Activated CD8-positive, alpha-beta T cell treated with anti-CD3 and anti-CD28 coated beads, Interleukin-2, amount 10 ng/mL, durations not matched to agents 7 days and 5 days (primary cell): Measurements from ENCODE around the gene ZNF341. TPM values are rescaled to one million over a fixed set of nuclear protein-coding genes. Genes with fewer than 3 reads are reported as not detected.

Experiments used
- ATAC-seq: fragments of 150-1000 bp; cut with Tn5 transposase; one replicate; pipeline ENCODE4 v1.10.0; 2021; ENCODE audit warnings: moderate library complexity
- CTCF ChIA-PET: fragments of 350-600 bp; sonication (Branson Sonifier 250); formaldehyde crosslinking; loops from one replicate; lab custom pipeline; 2021; ENCODE audit warnings: antibody characterized with exemption; lab: Charles Lee
- POLR2A ChIA-PET: fragments of 350-600 bp; sonication (Branson Sonifier 250); formaldehyde crosslinking; loops from one replicate; lab custom pipeline; 2021; ENCODE audit warnings: antibody characterized with exemption; lab: Charles Lee
- DNase-seq: peaks from one replicate; pipeline ENCODE4 v3.0.0-alpha.2; 2020
- H3K27ac Mint-ChIP-seq: one replicate; pipeline ENCODE4 v1.8.0; 2021; ENCODE audit warnings: mild to moderate bottlenecking, mixed read lengths
- H3K27me3 Mint-ChIP-seq: one replicate; pipeline ENCODE4 v1.8.0; 2021; ENCODE audit warnings: low read depth, mixed read lengths
- H3K36me3 Mint-ChIP-seq: one replicate; pipeline ENCODE4 v1.8.0; 2021; ENCODE audit warnings: low read depth, mixed read lengths
- H3K4me1 Mint-ChIP-seq: one replicate; pipeline ENCODE4 v1.8.0; 2021; ENCODE audit warnings: low read depth, mixed read lengths
- H3K4me3 Mint-ChIP-seq: one replicate; pipeline ENCODE4 v1.8.0; 2021; ENCODE audit warnings: mild to moderate bottlenecking, mixed read lengths
- H3K9me3 Mint-ChIP-seq: one replicate; pipeline ENCODE4 v1.8.0; 2022; ENCODE audit warnings: mixed read lengths; ENCODE audit not compliant: insufficient read depth
- total RNA-seq, 2 experiments: library from RNA; stranded (reverse); gene quantifications; one replicate each; pipeline ENCODE4 v1.2.3, GENCODE V29; 2021

ZNF341 gene
- total RNA-seq, 2 experiments from 2014 or later = 4.7 to 5.2 TPM

GRCh38 chr20:33719989-33720709, 11.6 kb upstream of the ZNF341 start, which contains the start of gene PXMP4:
Gene PXMP4, minus strand, starts transcription at chr20:33720310. Its CDS starts 103 bp downstream, at chr20:33720207.
- ChIA-PET POLR2A (interaction anchor here (0.8 to 1.9 kb wide), 12 partner anchors 11 to 392 kb away, joined by 3 to 17 read pairs (median 4); partner anchors contain the start of genes E2F1, EIF2S2 and ZNF341), CTCF (interaction anchor here (0.5 to 3.3 kb wide), 10 partner anchors 8 to 1374 kb away, joined by 3 to 12 read pairs (median 5); partner anchors contain the start of genes ACTL10, CBFA2T2 and ZNF341)
- Mint-ChIP-seq H3K27ac (peak within 1 kb of the TSS; percentile 81), H3K9me3 (no peaks in the 10 kb centered on the region), H3K4me1 (peaks cover 27% of the 10 kb centered on the region), H3K27me3 (no peaks in the 10 kb centered on the region), H3K4me3 (peak within 1 kb of the TSS; percentile 91), H3K36me3 (no peaks in the 10 kb centered on the region)
- DNase-seq (peak; percentile 93), ATAC-seq (peak; percentile 99)

- ChIA-PET POLR2A (interaction anchor here (1.1 kb wide), 1 partner anchor 272 kb away, joined by 3 read pairs; no protein-coding TSS in a partner anchor), CTCF (interaction anchor here (3.3 kb wide), 1 partner anchor 34 kb away, joined by 12 read pairs; no protein-coding TSS in a partner anchor)
- ATAC-seq (no peak), DNase-seq (no peak)
- Mint-ChIP-seq H3K27me3 (no peaks in the 10 kb centered on the region), H3K36me3 (no peaks in the 10 kb centered on the region), H3K4me1 (peaks cover 27% of the 10 kb centered on the region), H3K9me3 (no peaks in the 10 kb centered on the region), H3K27ac (no peak overlapping the region), H3K4me3 (no peak overlapping the region)
These were observed 10.2 kb upstream of the ZNF341 start for GRCh38 chr20:33721391-33722140.

DNA sequence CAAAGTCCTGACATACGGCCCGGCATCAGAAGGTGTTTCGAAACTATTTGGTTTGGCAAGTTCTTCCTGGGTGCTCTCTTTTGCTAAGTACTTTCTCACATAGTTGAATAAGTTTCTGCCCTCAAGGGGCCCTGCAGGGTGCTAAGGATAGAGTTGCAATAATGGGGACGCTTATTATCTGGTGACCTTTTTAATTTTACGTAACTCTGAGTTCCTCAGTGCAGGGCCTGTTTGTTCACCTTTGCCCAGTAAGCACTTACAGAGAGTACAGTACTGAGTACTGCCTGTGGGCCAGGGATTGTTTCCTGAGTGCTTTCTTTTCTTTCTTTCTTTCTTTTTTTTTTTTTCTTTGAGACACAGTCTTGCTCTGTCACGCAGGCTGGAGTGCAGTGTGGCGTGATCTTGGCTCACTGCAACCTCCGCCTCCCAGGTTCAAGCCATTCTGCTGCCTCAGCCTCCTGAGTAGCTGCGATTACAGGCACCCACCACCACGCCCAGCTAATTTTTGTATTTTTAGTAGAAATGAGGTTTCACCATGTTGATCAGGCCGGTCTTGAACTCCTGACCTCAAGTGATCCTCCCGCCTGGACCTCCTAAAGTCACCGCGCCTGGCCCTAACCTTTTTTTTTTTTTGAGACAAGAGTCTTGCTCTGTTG, 7.2 kb upstream of the ZNF341 start:
- H3K4me3 Mint-ChIP-seq = no peak overlapping the region
- H3K4me1 Mint-ChIP-seq = peaks cover 10% of the 10 kb centered on the region
- ChIA-PET POLR2A (interaction anchor here (0.9 kb wide), 1 partner anchor 45 kb away, joined by 5 read pairs; no protein-coding TSS in a partner anchor), CTCF (interaction anchor here (1.3 kb wide), 1 partner anchor 58 kb away, joined by 4 read pairs; the partner anchor contains the start of gene ACTL10)
- DNase-seq (no peak), ATAC-seq (no peak)
- H3K27me3 Mint-ChIP-seq = no peaks in the 10 kb centered on the region
- no peaks in the 10 kb centered on the region for H3K36me3 Mint-ChIP-seq
- H3K27ac Mint-ChIP-seq = no peak overlapping the region
- H3K9me3 Mint-ChIP-seq = no peaks in the 10 kb centered on the region

GRCh38 chr20:33725607-33726264, 6.1 kb upstream of the ZNF341 start:
- ATAC-seq (no peak), DNase-seq (no peak)
- Mint-ChIP-seq H3K9me3 (no peaks in the 10 kb centered on the region), H3K4me1 (peaks cover 7% of the 10 kb centered on the region), H3K27me3 (no peaks in the 10 kb centered on the region), H3K4me3 (no peak overlapping the region), H3K27ac (no peak overlapping the region), H3K36me3 (no peaks in the 10 kb centered on the region)
- ChIA-PET CTCF (interaction anchor here (1.3 kb wide), 1 partner anchor 59 kb away, joined by 4 read pairs; the partner anchor contains the start of gene ACTL10), POLR2A (interaction anchor here (0.9 kb wide), 1 partner anchor 46 kb away, joined by 5 read pairs; no protein-coding TSS in a partner anchor)

- no peak for ATAC-seq
- POLR2A ChIA-PET = interaction anchor here (1.2 kb wide), 1 partner anchor 385 kb away, joined by 4 read pairs; the partner anchor contains the start of gene EIF2S2
- peaks cover 8% of the 10 kb centered on the region for H3K4me1 Mint-ChIP-seq
- H3K4me3 Mint-ChIP-seq = no peak overlapping the region
- H3K27ac Mint-ChIP-seq = no peak overlapping the region
- no peaks in the 10 kb centered on the region for H3K9me3 Mint-ChIP-seq
- no peak for DNase-seq
- CTCF ChIA-PET = no interaction called here
- H3K27me3 Mint-ChIP-seq = no peaks in the 10 kb centered on the region
- H3K36me3 Mint-ChIP-seq = no peaks in the 10 kb centered on the region
These were observed 4.7 kb upstream of the ZNF341 start for GRCh38 chr20:33727115-33727479.

- Mint-ChIP-seq H3K27me3 (no peaks in the 10 kb centered on the region), H3K9me3 (no peaks in the 10 kb centered on the region), H3K4me3 (no peak overlapping the region), H3K27ac (no peak overlapping the region), H3K4me1 (peaks cover 13% of the 10 kb centered on the region), H3K36me3 (peaks cover 3% of the 10 kb centered on the region)
- ATAC-seq = no peak
- no peak for DNase-seq
- CTCF ChIA-PET = interaction anchor here (1.0 to 1.6 kb wide), 2 partner anchors 8 to 48 kb away, joined by 5 read pairs; partner anchors contain the start of gene PXMP4
- POLR2A ChIA-PET = interaction anchor here (1.2 kb wide), 1 partner anchor 385 kb away, joined by 4 read pairs; the partner anchor contains the start of gene EIF2S2
These were observed 4.0 kb upstream of the ZNF341 start for GRCh38 chr20:33727806-33728205.

GRCh38 chr20:33728463-33728862, 3.3 kb upstream of the ZNF341 start:
- peaks cover 18% of the 10 kb centered on the region for H3K4me1 Mint-ChIP-seq
- H3K9me3 Mint-ChIP-seq = no peaks in the 10 kb centered on the region
- H3K27ac Mint-ChIP-seq = no peak overlapping the region
- DNase-seq = no peak
- ChIA-PET POLR2A (no interaction called here), CTCF (interaction anchor here (1.0 to 1.6 kb wide), 2 partner anchors 9 to 49 kb away, joined by 5 read pairs; partner anchors contain the start of gene PXMP4)
- no peaks in the 10 kb centered on the region for H3K27me3 Mint-ChIP-seq
- H3K36me3 Mint-ChIP-seq = peaks cover 3% of the 10 kb centered on the region
- H3K4me3 Mint-ChIP-seq = no peak overlapping the region
- no peak for ATAC-seq

- peaks cover 24% of the 10 kb centered on the region for H3K4me1 Mint-ChIP-seq
- DNase-seq = no peak
- no peaks in the 10 kb centered on the region for H3K27me3 Mint-ChIP-seq
- ATAC-seq = no peak
- no peaks in the 10 kb centered on the region for H3K9me3 Mint-ChIP-seq
- peaks cover 3% of the 10 kb centered on the region for H3K36me3 Mint-ChIP-seq
- ChIA-PET CTCF (interaction anchor here (5.6 kb wide), 1 partner anchor 61 kb away, joined by 24 read pairs; the partner anchor contains the start of gene ACTL10), POLR2A (no interaction called here)
- no peak overlapping the region for H3K27ac Mint-ChIP-seq
- no peak overlapping the region for H3K4me3 Mint-ChIP-seq
These were observed 2.7 kb upstream of the ZNF341 start for GRCh38 chr20:33729101-33729500.

DNA sequence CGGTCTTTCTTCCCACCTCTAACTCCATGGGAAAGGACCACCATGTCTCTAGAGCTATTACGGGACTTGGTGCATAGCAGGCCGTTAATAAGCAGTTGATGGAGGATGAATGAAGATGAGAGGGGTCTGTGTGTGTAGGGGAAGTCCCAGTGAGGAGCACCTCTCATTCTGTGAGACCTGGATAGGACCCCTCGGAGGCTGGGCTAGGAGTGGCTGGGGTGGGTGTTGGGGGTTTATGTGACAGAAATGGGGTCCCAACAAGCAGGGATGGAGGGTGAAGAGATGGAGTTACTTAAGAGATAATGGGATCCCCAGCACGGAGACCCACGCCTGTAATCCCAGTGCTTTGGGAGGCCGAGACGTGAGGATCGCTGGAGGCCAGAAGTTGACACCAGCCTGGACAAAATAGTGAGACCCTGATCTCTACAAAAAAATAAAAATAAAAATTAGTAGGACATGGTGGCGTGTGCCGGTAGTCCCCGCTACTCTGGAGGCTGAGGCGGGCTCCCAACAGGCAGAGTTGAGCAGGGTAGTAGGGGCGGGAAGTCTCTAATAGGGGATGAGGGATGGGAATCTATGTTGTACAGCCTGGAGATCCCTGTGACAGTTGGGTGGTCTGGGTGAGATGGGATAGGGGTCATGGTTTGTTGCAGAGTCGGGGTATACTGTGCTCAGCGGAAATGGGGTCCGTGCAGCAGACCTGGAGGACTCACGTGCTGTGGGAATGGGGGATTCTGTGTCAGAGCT, 677 bp upstream of the ZNF341 start:
- DNase-seq = no peak
- CTCF ChIA-PET = interaction anchor here (1.0 to 5.6 kb wide), 5 partner anchors 11 to 273 kb away, joined by 3 to 24 read pairs (median 5); partner anchors contain the start of genes ACTL10 and PXMP4
- peak overlapping the region; percentile 76 for H3K4me3 Mint-ChIP-seq
- peak overlapping the region; percentile 94 for H3K27ac Mint-ChIP-seq
- peaks cover 10% of the 10 kb centered on the region for H3K36me3 Mint-ChIP-seq
- POLR2A ChIA-PET = interaction anchor here (1.0 to 3.2 kb wide), 3 partner anchors 11 to 52 kb away, joined by 4 to 15 read pairs (median 7); partner anchors contain the start of gene PXMP4
- ATAC-seq = no peak
- H3K9me3 Mint-ChIP-seq = peaks cover 7% of the 10 kb centered on the region
- no peaks in the 10 kb centered on the region for H3K27me3 Mint-ChIP-seq
- H3K4me1 Mint-ChIP-seq = peaks cover 28% of the 10 kb centered on the region
